Stomach (tissue), 4 donors: ENCODE results near the gene ALOX5AP.

Experiments used
- CTCF ChIP-seq, 7 experiments: fragments of 450-650 bp in 4 of 7; fragments of 200-600 bp in 3 of 7; sonication (generic) in 3 of 7; IDR thresholded peaks; one replicate each; pipeline ENCODE4 v1.5.1; 2016 to 2019; ENCODE audit warnings: antibody characterized with exemption in 7 of 7, control low read depth in 2 of 7, mild to moderate bottlenecking in 1 of 7
- POLR2A ChIP-seq, 4 donors: fragments of 450-650 bp; IDR thresholded peaks; one replicate each; pipeline ENCODE4 v1.6.1; 2016; ENCODE audit warnings: antibody characterized with exemption in 4 of 4, control low read depth in 2 of 4, mild to moderate bottlenecking in 1 of 4, moderate library complexity in 1 of 4
- POLR2AphosphoS5 ChIP-seq, 3 donors: sonication (generic); formaldehyde crosslinking; IDR thresholded peaks; one replicate each; pipeline ENCODE4 v1.6.1; 2016; ENCODE audit warnings: antibody characterized with exemption in 3 of 3

- no peak for TF ChIP-seq CTCF (IDR thresholded peaks at IDR 0.05)
- no peak for TF ChIP-seq POLR2AphosphoS5 (IDR thresholded peaks at IDR 0.05)
- no peak for TF ChIP-seq POLR2A (IDR thresholded peaks at IDR 0.05)
These were observed 10.6 kb upstream of the ALOX5AP start for GRCh38 chr13:30724778-30725177.
